SK-N-MC (cell line): ENCODE data around the gene B3GNT7.

Source experiments
- EZH2 ChIP-seq: fragments of 200-600 bp; sonication (generic); IDR thresholded peaks from one replicate; pipeline ENCODE4 v1.6.1; 2017; ENCODE audit warnings: antibody characterized with exemption
- POLR2AphosphoS5 ChIP-seq: IDR thresholded peaks from 2 replicates; pipeline ENCODE4 v1.6.1; 2012; ENCODE audit warnings: mild to moderate bottlenecking, low read depth, low read length, borderline replicate concordance

DNA sequence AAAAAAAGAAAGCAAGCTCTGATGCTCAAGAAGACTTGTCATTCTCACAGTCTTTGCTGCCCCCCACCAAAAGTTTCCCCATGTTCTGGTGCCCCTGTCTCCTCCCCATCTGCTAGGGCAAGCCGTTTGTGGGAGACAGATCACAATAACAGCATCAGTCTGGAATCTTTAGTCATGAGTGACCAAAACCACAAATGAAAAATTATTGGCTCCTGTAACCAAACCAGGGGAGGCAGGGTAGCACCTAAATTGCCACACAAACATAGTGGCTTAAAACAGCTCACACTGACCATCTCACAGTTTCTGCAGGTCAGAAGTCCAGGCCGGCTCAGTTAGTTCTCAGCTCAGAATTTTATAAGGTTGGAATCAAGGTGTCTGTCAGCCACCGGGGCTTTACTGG, 9.1 kb upstream of the B3GNT7 start:
- TF ChIP-seq POLR2AphosphoS5: no peak
- TF ChIP-seq EZH2: no peak
